ENCODE measurements around the gene ELP1.
"Not testable (repeated sequence)": the region's sequence is repeated elsewhere in the genome, so short reads cannot be mapped to it uniquely, and the experiment has no call there.

Gene ELP1

GRCh38 chr9:108900176-108900575 lies 33.7 kb downstream of the ELP1 start:
- no peak for TF ChIP-seq CTCF (IDR thresholded peaks at IDR 0.05)
- Histone ChIP-seq H3K27ac (no peak overlapping the region), H3K4me3 (no peak overlapping the region)
- no peak for DNase-seq (ENCODE audit: low spot score)

GRCh38 chr9:108899023-108899695 lies 34.8 kb downstream of the ELP1 start:
- H3K27ac ChIP-seq; DNase-seq (ENCODE audit: low spot score); H3K4me3 ChIP-seq: not testable (repeated sequence)

- TF ChIP-seq CTCF (IDR thresholded peaks at IDR 0.05): no peak
- no peak for DNase-seq (ENCODE audit: low spot score)
- Histone ChIP-seq H3K4me3 (no peak overlapping the region), H3K27ac (no peak overlapping the region)
These were observed 36.4 kb downstream of the ELP1 start for GRCh38 chr9:108897324-108898096.

GRCh38 chr9:108894225-108894997 lies 39.5 kb downstream of the ELP1 start:
- no peak for DNase-seq (ENCODE audit: low spot score)
- TF ChIP-seq CTCF (IDR thresholded peaks at IDR 0.05): no peak
- H3K27ac ChIP-seq: no peak overlapping the region
- no peak overlapping the region for H3K4me3 ChIP-seq

- TF ChIP-seq CTCF (IDR thresholded peaks at IDR 0.05): no peak
- DNase-seq (ENCODE audit: low spot score): no peak
- no peak overlapping the region for H3K27ac ChIP-seq
- no peak overlapping the region for H3K4me3 ChIP-seq
These were observed 44.3 kb downstream of the ELP1 start for GRCh38 chr9:108889649-108890067.

GRCh38 chr9:108886594-108887271 lies 47.2 kb downstream of the ELP1 start:
- not testable (repeated sequence) for DNase-seq (ENCODE audit: low spot score); H3K4me3 ChIP-seq; H3K27ac ChIP-seq

GRCh38 chr9:108885643-108886348 lies 48.1 kb downstream of the ELP1 start:
- Histone ChIP-seq H3K4me3 (no peak overlapping the region), H3K27ac (no peak overlapping the region)
- no peak for TF ChIP-seq CTCF (IDR thresholded peaks at IDR 0.05)
- DNase-seq (ENCODE audit: low spot score): no peak
